HG02840 (cell line): ENCODE measurements around the gene LGALS4.
"Not testable (repeated sequence)": the region's sequence is repeated elsewhere in the genome, so short reads cannot be mapped to it uniquely, and the experiment has no call there.

Source experiments
- ATAC-seq: cut with Tn5 transposase; IDR thresholded peaks from one replicate; pipeline ENCODE4 v1.9.1; 2021; ENCODE audit warnings: mild to moderate bottlenecking, moderate library complexity, moderate number of reproducible peaks; ENCODE audit not compliant: unreplicated experiment, low FRiP score

The LGALS4 gene, protein sequence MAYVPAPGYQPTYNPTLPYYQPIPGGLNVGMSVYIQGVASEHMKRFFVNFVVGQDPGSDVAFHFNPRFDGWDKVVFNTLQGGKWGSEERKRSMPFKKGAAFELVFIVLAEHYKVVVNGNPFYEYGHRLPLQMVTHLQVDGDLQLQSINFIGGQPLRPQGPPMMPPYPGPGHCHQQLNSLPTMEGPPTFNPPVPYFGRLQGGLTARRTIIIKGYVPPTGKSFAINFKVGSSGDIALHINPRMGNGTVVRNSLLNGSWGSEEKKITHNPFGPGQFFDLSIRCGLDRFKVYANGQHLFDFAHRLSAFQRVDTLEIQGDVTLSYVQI

DNA sequence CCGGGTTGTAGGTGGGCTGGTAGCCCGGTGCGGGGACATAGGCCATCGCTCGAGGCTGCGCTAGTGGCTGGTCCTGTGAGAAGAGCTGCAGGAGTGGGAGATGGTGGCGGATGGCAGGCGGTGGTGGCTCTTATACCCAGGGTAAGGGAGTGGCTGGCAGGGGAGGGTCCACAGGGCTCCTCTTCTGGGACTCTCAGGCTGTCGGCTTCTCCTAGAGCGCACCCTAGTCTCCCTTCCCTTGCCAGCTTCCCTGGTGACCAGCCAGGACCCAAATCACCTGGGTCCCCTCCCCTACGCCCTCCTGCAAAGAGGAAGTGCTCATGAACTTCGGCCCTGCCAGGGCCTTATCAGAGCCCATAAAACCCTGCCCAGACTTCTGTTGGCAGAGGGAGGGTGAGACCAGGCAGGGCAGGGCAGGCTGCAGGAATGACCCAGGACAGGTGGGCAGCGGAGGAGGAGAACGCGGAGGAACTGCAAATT is at the start of gene LGALS4:
LGALS4 (minus strand) TSS at position 105 of the 480 bp plus-strand sequence; CDS start at position 46, 59 bp downstream.
- ATAC-seq = no peak

DNA sequence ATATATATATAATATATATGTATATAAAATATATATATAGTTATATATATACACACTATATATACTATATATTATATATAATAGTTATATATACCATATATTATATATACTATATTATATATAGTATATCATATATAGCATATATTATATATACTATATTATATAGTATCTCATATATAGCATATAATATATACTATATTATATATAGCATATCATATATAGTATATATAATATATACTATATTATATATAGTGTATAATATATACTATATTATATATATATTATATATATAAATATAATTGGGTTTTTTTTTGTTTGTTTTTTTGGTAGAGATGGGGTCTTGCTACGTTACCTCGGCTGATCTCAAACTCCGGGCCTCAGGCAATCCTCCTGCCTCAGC is 48.6 kb upstream of the LGALS4 start:
- ATAC-seq = no peak

DNA sequence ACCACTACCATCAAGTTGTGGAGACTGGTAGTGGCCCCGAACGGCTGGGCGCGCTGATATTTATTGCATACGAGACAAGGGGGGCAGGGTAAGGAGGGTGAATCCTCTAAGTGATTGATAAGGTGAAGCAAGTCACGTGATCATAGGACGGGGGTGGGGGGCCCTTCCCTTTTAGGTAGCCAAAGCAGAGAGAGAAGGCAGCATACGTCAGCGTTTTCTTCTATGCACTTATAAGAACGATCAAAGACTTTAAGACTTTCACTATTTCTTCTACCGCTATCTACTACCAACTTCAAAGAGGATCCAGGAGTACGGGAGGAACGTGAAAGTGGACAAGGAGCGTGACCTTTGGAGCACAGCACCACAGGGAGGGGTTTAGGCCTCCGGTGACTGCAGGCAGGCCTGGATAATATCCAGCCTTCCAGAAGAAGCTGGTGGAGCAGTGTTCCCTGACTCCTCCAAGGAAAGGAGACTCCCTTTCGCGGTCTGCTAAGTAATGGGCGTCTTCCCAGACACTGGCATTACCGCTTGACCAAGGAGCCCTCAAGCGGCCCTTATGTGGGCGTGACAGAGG is 47.0 kb upstream of the LGALS4 start:
- ATAC-seq = not testable (repeated sequence)

DNA sequence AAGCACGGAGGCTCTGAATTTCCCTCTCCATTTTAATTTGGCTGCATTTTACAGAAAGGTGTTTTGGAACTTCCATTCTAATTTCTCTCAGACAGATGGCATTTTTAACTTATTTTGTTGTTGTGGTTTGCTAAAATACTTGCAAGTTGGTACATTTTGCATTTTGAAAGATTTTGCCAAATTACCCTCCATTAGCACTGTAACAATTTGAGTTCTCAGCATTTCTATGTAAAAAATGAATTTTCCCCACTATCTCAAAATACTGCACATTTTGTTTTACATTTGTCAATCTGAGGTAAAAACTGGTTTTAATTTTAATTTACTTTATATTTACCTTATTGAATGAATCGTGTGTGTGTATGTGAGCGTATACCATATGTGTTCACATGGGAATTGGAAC is 44.1 kb upstream of the LGALS4 start:
- no peak for ATAC-seq

DNA sequence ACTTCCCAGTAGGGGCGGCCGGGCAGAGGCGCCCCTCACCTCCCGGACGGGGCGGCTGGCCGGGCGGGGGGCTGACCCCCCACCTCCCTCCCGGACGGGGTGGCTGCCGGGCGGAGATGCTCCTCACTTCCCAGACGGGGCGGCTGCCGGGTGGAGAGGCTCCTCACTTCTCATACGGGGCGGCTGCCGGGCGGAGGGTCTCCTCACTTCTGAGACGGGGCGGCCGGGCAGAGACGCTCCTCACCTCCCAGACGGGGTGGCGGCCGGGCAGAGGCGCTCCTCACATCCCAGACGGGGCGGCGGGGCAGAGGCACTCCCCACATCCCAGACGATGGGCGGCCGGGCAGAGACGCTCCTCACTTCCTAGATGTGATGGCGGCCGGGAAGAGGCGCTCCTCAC is 43.0 kb upstream of the LGALS4 start:
- not testable (repeated sequence) for ATAC-seq

DNA sequence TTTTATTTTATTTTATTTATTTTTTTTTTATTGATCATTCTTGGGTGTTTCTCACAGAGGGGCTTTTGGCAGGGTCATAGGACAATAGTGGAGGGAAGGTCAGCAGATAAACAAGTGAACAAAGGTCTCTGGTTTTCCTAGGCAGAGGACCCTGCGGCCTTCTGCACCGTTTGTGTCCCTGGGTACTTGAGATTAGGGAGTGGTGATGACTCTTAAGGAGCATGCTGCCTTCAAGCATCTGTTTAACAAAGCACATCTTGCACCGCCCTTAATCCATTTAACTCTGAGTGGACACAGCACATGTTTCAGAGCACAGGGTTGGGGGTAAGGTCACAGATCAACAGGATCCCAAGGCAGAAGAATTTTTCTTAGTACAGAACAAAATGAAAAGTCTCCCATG is 42.2 kb upstream of the LGALS4 start:
- not testable (repeated sequence) for ATAC-seq

DNA sequence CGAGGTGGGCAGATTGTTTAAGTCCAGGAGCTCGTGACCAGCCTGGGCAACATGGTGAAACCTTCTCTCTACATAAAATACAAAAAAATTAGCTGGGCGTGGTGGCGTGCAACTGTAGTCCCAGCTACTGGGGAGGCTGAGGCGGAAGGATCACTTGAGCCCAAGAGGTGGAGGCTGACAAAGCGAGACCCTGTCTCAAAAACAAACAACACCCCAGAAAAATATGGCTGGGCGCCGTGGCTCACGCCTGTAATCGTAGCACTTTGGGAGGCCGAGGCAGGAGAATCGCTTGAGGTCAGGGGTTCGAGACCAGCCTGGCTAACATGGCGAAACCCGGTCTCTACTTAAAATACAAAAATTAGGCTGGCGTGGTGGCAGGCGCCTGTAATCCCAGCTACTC is 40.5 kb upstream of the LGALS4 start:
- ATAC-seq = no peak

DNA sequence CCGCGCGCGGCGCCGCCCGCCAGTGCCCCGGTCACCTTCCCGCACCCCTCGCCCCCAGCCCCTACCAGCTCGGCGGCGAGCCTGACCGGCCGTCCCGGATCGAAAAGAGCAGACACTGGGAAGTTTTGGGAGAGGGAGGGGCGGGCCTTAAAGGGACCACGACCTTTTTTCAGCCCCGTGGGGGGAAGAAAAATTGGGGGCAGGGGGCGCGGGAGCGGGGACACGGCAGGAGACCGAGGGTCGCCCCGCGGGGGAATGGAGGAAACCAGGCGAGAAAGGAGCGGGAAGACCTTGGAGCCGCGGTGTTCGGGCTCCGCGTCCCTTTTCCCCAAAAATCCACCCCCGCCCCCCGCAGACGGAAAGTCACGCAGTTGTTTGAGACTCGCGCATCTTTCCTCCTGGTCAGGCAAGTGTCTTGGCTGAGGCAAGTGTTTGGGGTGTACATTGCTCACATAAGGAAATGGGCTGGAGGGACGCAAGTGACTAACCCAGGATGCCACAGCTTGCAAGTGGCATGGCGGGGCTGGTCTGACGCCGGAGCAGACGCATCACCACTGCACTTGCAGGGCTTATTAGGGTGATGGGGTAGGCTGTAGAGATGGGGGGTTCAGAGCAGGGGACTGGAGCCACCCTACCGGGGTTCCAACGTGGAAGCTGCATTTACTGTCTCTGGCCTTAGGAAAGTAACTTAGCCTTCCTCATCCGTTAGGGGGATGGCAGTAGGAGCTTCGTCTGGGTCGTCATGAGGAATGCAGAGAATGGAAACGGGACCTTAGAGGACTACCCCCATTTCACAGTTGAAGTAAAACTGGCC is 39.7 kb upstream of the LGALS4 start:
- no peak for ATAC-seq

DNA sequence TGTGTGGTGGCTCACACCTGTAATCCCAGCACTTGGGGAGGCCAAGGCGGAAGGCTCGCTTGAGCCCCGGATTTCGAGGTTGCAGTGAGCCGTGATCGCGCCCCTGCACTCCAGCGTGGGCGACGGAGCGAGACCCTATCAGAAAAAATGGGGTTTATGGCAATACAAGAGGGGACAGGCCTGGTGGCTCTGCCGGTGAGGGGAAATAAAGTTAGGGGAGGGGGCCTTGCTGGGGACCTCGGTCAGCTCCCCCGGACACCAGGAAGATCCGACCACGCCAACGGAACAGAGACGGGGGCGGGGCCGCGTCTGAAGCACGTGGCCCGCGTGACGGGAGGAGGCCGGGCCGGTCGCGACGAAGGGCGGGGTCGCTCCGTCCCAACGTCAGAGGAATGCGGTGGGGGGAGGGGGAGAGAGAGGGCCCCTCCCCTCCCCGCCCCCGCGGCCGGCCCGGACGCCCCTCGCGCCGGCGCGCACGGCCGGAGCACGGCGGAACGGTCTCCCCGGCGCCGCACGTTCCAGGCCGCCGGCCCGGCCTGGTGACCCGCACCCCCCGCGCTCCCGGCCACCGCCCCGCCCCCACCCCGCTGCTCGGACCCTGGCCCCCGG is 39.0 kb upstream of the LGALS4 start:
- no peak for ATAC-seq

DNA sequence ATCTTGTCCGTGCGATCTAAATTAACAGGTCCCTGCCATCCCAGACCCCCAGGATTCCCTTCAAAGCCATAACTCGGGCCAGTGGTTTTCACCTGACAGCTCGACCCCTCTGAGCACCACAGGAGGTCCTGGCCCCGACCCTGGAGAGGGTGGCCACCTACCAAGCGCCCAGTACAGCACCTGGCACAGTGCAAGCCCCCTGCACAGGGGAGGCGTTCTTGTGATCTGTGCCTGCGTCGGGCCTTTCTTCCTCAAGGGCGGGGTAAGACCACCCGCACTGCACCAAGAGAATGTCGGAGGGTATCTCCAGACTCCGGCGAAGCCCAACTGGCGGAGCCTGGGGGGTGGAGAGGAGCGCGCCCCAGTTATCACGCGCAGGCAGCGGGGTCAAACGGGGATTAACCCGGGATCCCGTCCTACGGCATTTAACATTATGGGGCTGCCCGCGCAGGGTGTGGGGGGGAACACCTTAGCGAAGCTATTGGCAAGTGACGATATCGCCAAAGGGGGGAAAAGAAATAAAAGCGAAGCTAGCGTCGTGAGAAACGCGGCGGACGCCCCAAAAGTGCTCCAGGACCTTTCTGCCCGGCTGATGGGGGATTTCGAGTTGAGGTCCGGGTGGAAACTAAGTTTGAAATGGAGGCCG is 38.4 kb upstream of the LGALS4 start:
- no peak for ATAC-seq

DNA sequence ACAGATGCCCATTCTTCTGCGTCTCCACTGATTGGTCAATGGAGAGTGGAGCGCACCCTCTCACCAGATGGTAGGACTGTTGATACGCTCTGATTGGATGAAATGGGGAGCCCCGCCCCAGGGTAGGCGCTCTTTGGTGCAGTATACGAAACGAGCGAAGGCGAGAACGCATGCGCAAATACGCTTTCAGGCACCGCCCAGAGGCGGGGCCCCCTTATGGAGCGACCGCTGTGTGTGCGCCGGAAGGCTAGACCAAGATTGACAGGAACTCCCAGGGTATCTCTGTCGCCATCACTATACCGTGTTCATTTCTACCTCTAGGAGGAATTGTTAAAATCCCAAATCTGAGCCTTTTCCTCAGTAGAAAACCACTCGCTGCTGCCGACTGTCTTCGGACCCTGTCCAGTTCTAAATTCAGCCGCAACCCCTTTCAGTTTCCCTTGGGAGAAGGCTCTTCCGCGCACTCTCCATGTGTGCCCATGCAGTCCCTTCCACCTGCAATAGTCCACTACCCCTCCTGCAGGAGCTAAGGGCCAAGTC is 37.8 kb upstream of the LGALS4 start:
- peak; percentile 74 for ATAC-seq

DNA sequence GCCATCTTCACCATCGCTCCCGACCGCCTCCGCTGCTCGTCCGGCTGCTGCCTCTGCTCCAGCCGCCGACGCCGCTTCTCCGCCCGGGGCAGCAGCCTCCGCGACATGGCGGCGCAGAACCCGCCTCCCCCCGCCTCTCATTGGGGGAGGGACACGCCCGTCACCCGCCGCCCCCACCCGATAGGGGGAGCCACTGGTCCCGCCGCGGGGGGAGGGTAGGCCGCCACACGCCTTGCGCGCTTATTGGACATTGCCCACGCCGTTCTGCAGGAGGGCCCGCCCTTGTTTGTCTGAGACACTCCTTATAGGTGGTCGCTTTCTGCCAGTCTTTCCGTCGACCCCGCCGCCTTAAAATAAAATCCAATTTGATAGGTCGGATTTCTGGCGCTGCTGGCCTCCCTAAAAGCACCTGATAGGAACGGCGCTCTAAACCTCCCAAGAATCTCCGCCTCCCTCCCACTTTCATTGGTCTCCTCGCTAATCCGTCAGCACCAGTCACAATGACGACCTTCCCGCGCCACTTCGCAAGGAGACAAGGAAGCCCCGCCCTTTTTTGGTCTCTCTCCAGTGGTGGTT is 37.2 kb upstream of the LGALS4 start, which contains the start of gene HNRNPL:
HNRNPL (minus strand) TSS at position 127 of the 576 bp plus-strand sequence; CDS start at position 107, 20 bp downstream.
- peak; percentile 53 for ATAC-seq

DNA sequence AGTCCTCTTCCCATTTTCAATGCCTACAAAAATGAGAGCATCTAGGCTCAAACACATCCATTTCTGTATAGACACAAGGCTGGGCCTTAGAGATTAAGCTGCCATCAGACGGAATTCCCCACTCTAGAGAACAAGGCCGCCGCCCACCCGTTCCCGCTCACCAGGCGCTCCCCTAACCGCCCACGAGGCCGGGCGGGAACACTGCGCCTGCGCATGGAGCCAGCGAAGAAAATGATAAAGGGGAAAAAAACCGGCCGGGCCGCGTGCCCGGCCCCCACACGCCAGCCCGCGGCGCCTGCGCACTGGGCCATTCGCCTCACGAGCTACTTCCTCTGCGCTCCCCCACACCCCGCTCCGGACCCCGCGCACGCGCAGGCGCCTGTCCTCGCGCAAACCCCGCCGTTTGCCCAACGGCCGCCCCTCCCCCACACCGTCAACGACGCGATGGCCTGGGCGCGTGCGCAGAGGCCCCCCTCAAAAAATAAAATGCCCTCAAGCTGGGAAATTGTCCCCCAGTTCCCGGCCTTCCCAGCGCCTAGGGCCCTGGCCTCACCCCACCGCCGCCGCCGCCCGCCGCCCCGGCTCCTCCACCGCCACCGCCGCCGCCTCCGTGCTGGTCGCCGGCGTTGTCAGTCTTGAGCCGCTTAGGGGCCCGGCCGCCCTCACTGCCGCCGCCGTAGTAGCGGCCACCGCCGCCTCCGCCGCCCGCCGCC is 36.6 kb upstream of the LGALS4 start:
- peak; percentile 25 for ATAC-seq

DNA sequence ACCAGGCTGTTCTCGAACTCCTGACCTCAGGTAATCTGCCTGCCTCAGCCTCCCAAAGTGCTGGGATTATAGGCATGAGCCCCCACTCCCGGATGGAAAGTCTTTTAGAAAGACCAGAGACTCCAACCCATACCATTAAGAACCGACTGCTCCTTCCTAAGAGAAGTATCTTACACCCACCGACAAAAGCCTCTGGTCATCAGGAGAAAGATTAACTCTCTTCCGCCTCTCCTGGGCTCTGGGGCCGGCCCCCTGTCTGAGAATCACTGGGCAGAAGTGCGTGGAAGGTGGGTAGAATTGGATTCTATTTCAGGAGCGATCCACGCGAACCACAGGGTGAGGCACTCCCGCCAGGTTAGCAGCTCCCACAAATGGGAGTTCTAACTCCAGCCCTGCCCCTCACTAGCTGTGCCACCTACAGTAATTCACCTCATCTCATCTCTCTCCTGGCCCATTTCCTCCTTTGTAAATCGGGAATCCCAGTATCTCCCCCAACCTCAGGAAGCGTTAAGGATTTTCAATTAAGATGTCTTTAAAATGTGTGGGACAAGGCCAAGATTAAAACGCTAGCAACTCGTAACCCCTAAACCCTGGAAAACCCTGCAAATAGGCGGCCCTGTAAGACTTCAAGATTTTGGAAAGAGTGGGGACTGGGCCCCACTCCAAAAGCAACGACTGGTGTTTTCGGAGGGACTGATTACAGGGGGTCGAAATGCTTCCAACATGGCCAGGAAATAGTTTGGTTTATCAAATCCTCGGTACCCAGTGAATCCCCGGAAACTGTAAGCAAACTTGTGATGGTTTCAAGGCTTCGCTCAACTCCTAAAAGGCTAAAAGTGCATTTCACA is 35.8 kb upstream of the LGALS4 start:
- no peak for ATAC-seq

DNA sequence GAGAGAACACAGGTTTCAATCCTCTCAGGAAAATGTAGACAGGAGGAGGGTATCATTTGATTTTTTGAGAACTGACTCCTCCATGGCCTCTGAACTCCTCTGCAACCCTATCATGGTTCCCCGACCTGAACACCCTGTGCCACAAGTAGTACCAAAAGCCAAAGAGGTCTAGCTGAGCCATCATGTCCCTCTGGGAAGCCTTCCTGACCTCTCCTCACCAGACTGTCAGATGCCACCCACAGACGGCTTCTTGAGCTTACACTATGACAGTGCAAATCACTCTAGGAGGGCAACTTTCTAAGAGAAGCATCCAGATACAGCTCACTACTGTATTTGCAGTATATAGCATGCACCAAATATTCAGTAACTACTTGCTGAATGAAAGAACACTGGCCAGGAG is 33.4 kb upstream of the LGALS4 start:
- no peak for ATAC-seq

DNA sequence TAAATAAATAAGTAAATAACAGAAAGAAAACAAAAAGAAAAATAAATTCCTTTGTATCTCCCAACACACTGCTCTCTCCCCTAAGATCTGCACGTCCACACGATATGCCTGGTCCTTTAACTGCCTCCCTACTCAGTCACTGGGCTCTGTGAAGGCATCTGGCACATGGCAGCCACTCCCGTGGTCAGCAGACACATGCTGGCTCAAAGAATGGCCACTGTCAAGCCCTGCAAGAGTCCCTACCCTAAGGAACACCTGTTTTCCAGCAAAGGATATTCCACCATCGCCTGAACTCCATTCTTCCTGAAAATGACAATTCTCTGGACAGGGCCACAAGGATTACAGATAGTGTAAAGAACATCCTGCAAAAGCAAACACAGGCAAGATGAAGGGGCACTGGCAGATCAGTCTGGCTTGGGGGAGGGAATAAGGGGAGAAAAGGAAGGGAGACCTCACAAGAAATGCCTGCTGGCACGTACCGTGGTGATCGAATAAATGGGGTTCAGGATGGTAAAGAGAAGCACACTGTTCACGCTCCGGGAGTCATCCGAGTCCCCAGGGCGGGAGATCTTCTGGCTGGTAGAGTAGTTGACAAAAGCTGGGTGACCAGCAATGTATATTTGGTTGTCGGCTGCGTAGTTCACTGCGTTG is 32.8 kb upstream of the LGALS4 start:
- no peak for ATAC-seq

DNA sequence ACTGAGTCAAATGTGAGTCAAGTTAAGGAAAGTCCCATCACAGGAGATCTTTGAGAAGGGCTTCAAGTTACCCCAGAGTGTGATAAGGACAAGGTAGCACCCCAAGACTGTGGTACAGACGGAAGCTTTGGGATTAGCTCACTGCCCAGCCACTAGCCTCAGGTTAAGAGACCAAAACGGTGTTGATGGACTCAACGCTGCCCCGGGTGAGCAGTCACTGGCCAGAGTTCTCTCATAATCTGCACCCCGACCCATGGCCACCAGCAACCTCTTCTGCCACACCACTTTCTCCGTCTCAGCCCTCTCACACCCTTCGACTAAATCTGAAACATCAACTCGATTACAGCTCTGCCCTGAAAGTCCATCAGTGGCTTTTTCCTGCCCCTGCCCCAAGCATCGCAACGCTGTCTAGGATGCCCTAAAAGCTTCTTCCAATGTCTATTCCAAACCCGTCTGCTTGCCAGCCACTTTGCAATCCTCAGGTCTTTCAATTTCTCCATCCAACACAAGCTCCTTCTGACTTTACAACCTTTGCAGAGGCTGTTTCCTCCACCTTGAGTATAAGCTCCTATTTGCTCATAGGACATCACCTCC is 31.4 kb upstream of the LGALS4 start:
- no peak for ATAC-seq
